Measurements from ENCODE around the gene NDUFS3.

GRCh38 chr11:47593934-47594855 is 15.3 kb downstream of the NDUFS3 start, which contains the start of gene C1QTNF4:
- no peak for TF ChIP-seq POLR2A (IDR thresholded peaks at IDR 0.05)
- no peak for TF ChIP-seq CTCF (IDR thresholded peaks at IDR 0.05)
